Mucosa of stomach (tissue), 1 donor: ENCODE data around the gene MAPKAP1.

Experiments used
- H3K27me3 ChIP-seq: one replicate; pipeline ENCODE4 v1.7.0; 2013; ENCODE audit warnings: mild to moderate bottlenecking, low read length; ENCODE audit not compliant: control insufficient read depth, insufficient read depth
- H3K36me3 ChIP-seq: one replicate; pipeline ENCODE4 v1.7.0; 2013; ENCODE audit warnings: low read length; ENCODE audit not compliant: control insufficient read depth, insufficient read depth
- H3K4me1 ChIP-seq: one replicate; pipeline ENCODE4 v1.7.0; 2013; ENCODE audit warnings: mild to moderate bottlenecking, low read length; ENCODE audit not compliant: control insufficient read depth, insufficient read depth
- H3K4me3 ChIP-seq: one replicate; pipeline ENCODE4 v1.7.0; 2013; ENCODE audit warnings: low read length
- H3K9ac ChIP-seq: one replicate; pipeline ENCODE4 v1.7.0; 2013; ENCODE audit warnings: mild to moderate bottlenecking, low read length, moderate library complexity
- H3K9me3 ChIP-seq: one replicate; pipeline ENCODE4 v1.7.0; 2013; ENCODE audit warnings: mild to moderate bottlenecking, low read length, moderate library complexity; ENCODE audit not compliant: control insufficient read depth
- donor health status: Pancreatic carcinoma.

Gene MAPKAP1

DNA sequence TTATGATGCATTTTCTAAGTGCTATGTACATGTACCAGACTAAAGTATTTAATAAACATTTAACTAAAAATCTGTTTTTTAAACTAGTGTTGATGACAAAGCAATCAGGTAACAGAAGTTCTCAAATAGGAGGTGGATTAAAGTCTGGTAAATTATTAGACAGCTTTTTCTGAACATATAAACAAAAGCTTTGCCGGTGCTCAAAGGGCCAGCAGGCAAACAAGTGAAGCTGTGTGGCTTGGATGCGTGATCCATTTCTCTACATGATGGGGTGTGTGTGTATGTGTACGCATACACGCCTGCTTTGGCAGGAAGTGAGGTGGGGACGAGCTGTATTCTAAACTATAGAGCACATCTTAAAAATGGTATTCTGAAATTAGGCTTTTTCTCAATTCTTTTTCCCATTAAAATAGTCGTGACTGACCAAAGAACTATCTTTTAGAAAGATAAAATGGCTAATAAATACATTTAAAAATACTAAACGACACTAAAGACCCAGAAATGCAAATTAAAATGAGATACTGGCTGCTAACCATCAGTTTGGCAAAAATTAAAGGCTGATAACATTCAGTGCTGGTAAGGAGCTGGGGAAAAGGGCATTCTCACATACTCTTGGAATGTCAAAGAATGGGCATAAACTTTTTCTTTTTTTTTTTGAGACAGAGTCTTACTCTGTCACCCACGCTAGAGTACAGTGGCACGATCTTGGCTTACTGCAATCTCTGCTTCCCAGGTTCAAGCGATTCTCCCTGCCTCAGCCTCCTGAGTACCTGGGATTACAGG lies 174.0 kb downstream of the MAPKAP1 start:
- H3K4me1 ChIP-seq = peaks cover 7% of the 10 kb centered on the region

GRCh38 chr9:125532412-125532811 lies 174.6 kb downstream of the MAPKAP1 start:
- Histone ChIP-seq H3K4me3 (no peak overlapping the region), H3K27me3 (no peaks in the 10 kb centered on the region), H3K36me3 (no peaks in the 10 kb centered on the region), H3K9me3 (no peaks in the 10 kb centered on the region), H3K4me1 (peaks cover 2% of the 10 kb centered on the region), H3K9ac (no peak overlapping the region)

More for the DNA sequence above, 174.0 kb downstream of the MAPKAP1 start:
- Histone ChIP-seq H3K9ac (no peak overlapping the region), H3K4me3 (no peak overlapping the region), H3K36me3 (no peaks in the 10 kb centered on the region), H3K27me3 (no peaks in the 10 kb centered on the region), H3K9me3 (no peaks in the 10 kb centered on the region)

GRCh38 chr9:125529589-125530515 lies 177.2 kb downstream of the MAPKAP1 start:
- Histone ChIP-seq H3K9me3 (no peaks in the 10 kb centered on the region), H3K36me3 (no peaks in the 10 kb centered on the region), H3K4me1 (no peaks in the 10 kb centered on the region)

DNA sequence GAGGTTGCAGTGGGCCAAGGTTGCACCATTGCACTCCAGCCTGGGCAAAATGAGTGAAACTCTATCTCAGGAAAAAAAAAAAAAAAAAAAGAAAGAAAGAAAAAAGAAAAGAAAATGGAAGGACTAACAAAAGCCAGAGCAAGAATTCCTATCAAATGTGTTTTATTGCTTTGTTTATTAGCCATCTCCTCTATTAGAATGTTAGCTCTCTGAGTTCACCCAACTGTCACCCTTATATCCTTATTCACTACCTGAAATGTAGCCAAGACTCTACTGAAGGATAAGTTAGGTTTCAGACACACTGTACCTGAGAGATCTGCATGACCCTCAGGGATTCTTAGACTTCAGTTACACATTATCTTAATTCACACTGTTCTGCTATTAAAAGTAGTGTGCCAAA lies 177.9 kb downstream of the MAPKAP1 start:
- Histone ChIP-seq H3K4me1 (no peaks in the 10 kb centered on the region), H3K36me3 (no peaks in the 10 kb centered on the region), H3K9ac (no peak overlapping the region), H3K27me3 (no peaks in the 10 kb centered on the region), H3K9me3 (no peaks in the 10 kb centered on the region), H3K4me3 (no peak overlapping the region)

More at GRCh38 chr9:125529589-125530515, 177.2 kb downstream of the MAPKAP1 start:
- Histone ChIP-seq H3K4me3 (no peak overlapping the region), H3K9ac (no peak overlapping the region), H3K27me3 (no peaks in the 10 kb centered on the region)

DNA sequence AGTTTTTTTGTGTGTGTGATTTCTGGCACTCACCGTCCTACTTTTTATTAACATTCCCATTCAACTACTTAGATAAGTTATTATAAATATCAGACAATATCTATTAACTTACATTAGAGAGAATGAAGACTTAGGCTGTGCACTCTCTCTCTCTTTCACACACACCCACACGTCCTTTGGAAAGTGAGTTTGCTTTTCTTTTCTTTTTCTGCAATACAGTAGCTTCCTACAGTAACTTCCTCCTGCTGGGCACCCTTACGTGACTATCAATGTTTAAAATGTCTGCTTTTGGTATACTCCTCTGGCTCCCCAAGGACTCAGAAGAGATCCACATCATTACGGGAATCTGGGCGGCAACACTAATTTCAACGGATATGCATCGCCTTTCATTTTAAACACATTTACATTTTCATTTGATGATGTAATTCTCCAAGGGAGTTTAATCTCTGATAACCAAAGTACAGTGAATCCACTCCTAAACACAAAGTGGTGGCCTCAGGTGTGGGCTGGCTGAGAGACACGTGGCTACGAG lies 179.5 kb downstream of the MAPKAP1 start:
- Histone ChIP-seq H3K27me3 (no peaks in the 10 kb centered on the region), H3K4me1 (no peaks in the 10 kb centered on the region), H3K9ac (no peak overlapping the region), H3K4me3 (no peak overlapping the region), H3K36me3 (no peaks in the 10 kb centered on the region), H3K9me3 (no peaks in the 10 kb centered on the region)

DNA sequence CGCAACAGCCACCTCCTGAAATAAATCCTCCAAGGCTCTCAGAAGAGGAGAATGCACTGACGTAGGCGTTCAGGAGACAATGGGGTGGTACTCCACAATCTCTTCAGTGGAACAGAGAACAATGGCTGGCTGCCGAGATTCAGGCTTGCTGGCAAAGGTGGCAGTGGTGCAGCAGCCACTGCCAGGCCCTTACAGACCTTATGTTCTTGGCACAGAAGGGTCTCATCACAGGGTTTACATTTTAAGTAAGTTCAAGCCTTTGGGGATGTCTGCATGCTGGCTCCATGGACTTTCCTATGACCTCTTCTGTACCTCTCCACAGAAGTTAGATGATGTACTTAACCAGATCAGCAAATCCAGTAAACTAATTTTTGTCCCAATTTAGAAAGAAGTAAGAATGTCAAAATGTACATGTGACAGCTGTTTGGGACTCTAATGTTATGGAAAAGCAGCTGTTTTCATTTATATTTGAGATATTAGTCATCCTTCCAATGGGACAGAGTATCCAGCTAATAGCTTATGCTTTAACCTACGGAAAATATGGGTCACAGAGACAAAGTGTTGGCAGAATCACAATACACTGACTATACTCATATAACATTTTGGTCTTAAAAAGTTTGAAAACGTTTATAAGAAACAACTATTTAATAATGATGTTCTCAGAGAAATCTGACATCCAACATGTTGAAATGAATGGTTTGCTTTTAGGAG lies 180.9 kb downstream of the MAPKAP1 start:
- H3K36me3 ChIP-seq = no peaks in the 10 kb centered on the region
- H3K27me3 ChIP-seq = no peaks in the 10 kb centered on the region
- no peaks in the 10 kb centered on the region for H3K4me1 ChIP-seq
- no peak overlapping the region for H3K9ac ChIP-seq
- no peak overlapping the region for H3K4me3 ChIP-seq
- no peaks in the 10 kb centered on the region for H3K9me3 ChIP-seq

DNA sequence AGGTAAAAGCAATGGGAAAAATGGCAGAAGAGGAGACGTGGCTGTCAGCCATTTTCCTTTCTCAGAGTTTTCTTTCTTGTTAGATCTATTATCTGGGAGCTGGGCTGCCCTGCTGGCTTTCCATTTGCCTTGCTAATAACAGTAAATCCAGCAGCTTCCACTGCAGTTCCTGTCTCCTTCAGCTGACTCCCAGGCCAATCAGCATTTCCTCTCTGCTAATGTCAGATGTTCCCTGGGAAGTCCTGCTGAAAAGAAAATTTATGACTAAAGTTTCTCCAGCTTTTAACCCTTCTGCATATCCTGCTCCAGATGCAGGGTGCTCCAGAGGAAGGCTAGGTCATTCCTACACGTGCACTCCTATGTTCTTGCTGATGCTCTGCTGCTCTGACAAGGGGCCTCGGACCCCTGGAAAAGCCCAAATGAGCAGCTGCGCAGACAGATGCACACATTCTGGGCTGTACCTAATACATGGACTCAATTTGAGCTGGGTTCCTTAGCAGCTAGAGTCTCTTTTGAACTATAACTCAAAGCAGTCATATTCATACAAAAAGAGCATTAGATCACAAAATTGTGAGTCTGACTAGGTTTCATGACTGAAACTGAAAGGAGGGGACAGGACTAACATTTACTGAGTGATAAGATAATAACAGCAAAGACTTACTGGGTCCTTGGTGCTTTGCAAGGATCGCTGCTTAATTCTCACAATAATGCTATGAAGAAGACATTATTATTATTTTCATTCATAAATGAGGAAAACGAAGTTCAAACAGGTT lies 182.2 kb downstream of the MAPKAP1 start:
- Histone ChIP-seq H3K9me3 (no peaks in the 10 kb centered on the region), H3K9ac (no peak overlapping the region), H3K4me1 (no peaks in the 10 kb centered on the region), H3K4me3 (no peak overlapping the region), H3K36me3 (no peaks in the 10 kb centered on the region), H3K27me3 (no peaks in the 10 kb centered on the region)

GRCh38 chr9:125523681-125524080 lies 183.3 kb downstream of the MAPKAP1 start:
- Histone ChIP-seq H3K9me3 (no peaks in the 10 kb centered on the region), H3K27me3 (no peaks in the 10 kb centered on the region)

GRCh38 chr9:125522328-125522725 lies 184.7 kb downstream of the MAPKAP1 start:
- H3K4me1 ChIP-seq = no peaks in the 10 kb centered on the region
- no peaks in the 10 kb centered on the region for H3K9me3 ChIP-seq
- no peaks in the 10 kb centered on the region for H3K27me3 ChIP-seq
- H3K9ac ChIP-seq = no peak overlapping the region
- no peak overlapping the region for H3K4me3 ChIP-seq
- no peaks in the 10 kb centered on the region for H3K36me3 ChIP-seq

More at GRCh38 chr9:125523681-125524080, 183.3 kb downstream of the MAPKAP1 start:
- Histone ChIP-seq H3K36me3 (no peaks in the 10 kb centered on the region), H3K9ac (no peak overlapping the region), H3K4me3 (no peak overlapping the region), H3K4me1 (no peaks in the 10 kb centered on the region)

GRCh38 chr9:125521462-125522327 lies 185.3 kb downstream of the MAPKAP1 start:
- Histone ChIP-seq H3K27me3 (no peaks in the 10 kb centered on the region), H3K9ac (no peak overlapping the region), H3K4me1 (no peaks in the 10 kb centered on the region), H3K4me3 (no peak overlapping the region), H3K36me3 (no peaks in the 10 kb centered on the region), H3K9me3 (no peaks in the 10 kb centered on the region)
